22Rv1 (cell line): Measurements from ENCODE around the gene RNF175.

ENCODE experiments used
- H3K27ac ChIP-seq: fragments of 450-650 bp; 2 replicates; pipeline ENCODE4 v1.5.1; 2017
- CTCF ChIP-seq: fragments of 450-650 bp; IDR thresholded peaks from 2 replicates; pipeline ENCODE4 v1.5.1; 2017; ENCODE audit warnings: mild to moderate bottlenecking
- ZFX ChIP-seq: fragments of 450-650 bp; IDR thresholded peaks from 2 replicates; pipeline ENCODE4 v1.6.1; 2017; ENCODE audit warnings: antibody characterized with exemption, borderline replicate concordance

The RNF175 gene

GRCh38 chr4:153661215-153661822, 98.5 kb downstream of the RNF175 start:
- no peak overlapping the region for H3K27ac ChIP-seq
- TF ChIP-seq CTCF (no peak), ZFX (no peak)
